PC-3 (cell line): Measurements from ENCODE around the gene DYNLL2. TPM values are rescaled to one million over a fixed set of nuclear protein-coding genes. Genes with fewer than 3 reads are reported as not detected.
"Not testable (repeated sequence)": the region's sequence is repeated elsewhere in the genome, so short reads cannot be mapped to it uniquely, and the experiment has no call there.

ENCODE experiments used
- ATAC-seq: fragments of 200-7000 bp; cut with Tn5 transposase; 2 replicates; pipeline ENCODE4 v1.9.1; 2020; ENCODE audit warnings: mild to moderate bottlenecking, moderate library complexity
- BruUV-seq: library from RNA; stranded (reverse); fragments of 400-500 nt; replicated peaks from 2 replicates; lab custom pipeline; 2021; lab: Mats Ljungman, UMichigan
- CTCF ChIA-PET: fragments of 300-600 bp; sonication (Branson Sonifier 250); formaldehyde crosslinking; loops from one replicate; lab custom pipeline; 2022; ENCODE audit warnings: antibody characterized with exemption; lab: Charles Lee
- POLR2A ChIA-PET: fragments of 300-600 bp; sonication (Branson Sonifier 250); formaldehyde crosslinking; loops from one replicate; lab custom pipeline; 2022; ENCODE audit warnings: antibody characterized with exemption; ENCODE audit not compliant: unreplicated experiment; lab: Charles Lee
- DNase-seq: peaks from one replicate; pipeline ENCODE4 v3.0.0-alpha.2; 2015
- H2AFZ ChIP-seq: fragments of 300-600 bp; sonication (generic); 2 replicates; pipeline ENCODE4 v1.6.0; 2016; ENCODE audit warnings: antibody characterized with exemption, low read length
- H3F3A ChIP-seq: fragments of 300-600 bp; sonication (generic); one replicate; pipeline ENCODE4 v1.6.0; 2017; ENCODE audit warnings: antibody characterized with exemption, low read length, control low read depth, mild to moderate bottlenecking; ENCODE audit not compliant: unreplicated experiment
- H3K27ac ChIP-seq: fragments of 300-600 bp; sonication (generic); 2 replicates; pipeline ENCODE4 v1.5.1; 2016; ENCODE audit warnings: mild to moderate bottlenecking, low read length
- H3K27me3 ChIP-seq: fragments of 300-600 bp; sonication (generic); 2 replicates; pipeline ENCODE4 v1.6.1; 2016; ENCODE audit warnings: low read length, mixed read lengths
- H3K36me3 ChIP-seq: fragments of 300-600 bp; sonication (generic); 2 replicates; pipeline ENCODE4 v1.6.1; 2016; ENCODE audit warnings: low read depth, mixed run types, low read length, mixed read lengths
- H3K4me1 ChIP-seq: fragments of 300-600 bp; sonication (generic); 2 replicates; pipeline ENCODE4 v1.5.1; 2016; ENCODE audit warnings: low read length; ENCODE audit not compliant: insufficient read depth
- H3K4me2 ChIP-seq: fragments of 300-600 bp; sonication (generic); 2 replicates; pipeline ENCODE4 v1.6.0; 2016; ENCODE audit warnings: low read length
- H3K4me3 ChIP-seq: fragments of 300-600 bp; sonication (generic); 2 replicates; pipeline ENCODE4 v1.5.1; 2016; ENCODE audit warnings: mild to moderate bottlenecking, low read length, mixed read lengths
- H3K79me2 ChIP-seq: fragments of 300-600 bp; sonication (generic); 2 replicates; pipeline ENCODE4 v1.6.1; 2017; ENCODE audit warnings: low read length, mixed read lengths
- H3K9ac ChIP-seq: fragments of 300-600 bp; sonication (generic); 2 replicates; pipeline ENCODE4 v1.6.0; 2016; ENCODE audit warnings: mild to moderate bottlenecking, low read length
- H3K9me2 ChIP-seq: fragments of 300-600 bp; sonication (generic); replicated peaks from 2 replicates; pipeline ENCODE4 v1.6.1; 2016; ENCODE audit warnings: mixed run types, low read length, mixed read lengths
- H3K9me3 ChIP-seq: fragments of 300-600 bp; sonication (generic); 2 replicates; pipeline ENCODE4 v1.6.1; 2016; ENCODE audit warnings: low read length, mixed read lengths
- H4K20me1 ChIP-seq: fragments of 300-600 bp; sonication (generic); 2 replicates; pipeline ENCODE4 v1.6.1; 2016; ENCODE audit warnings: low read length, mixed read lengths
- EZH2 ChIP-seq: fragments of 300-600 bp; sonication (generic); IDR thresholded peaks from one replicate; pipeline ENCODE4 v1.6.1; 2017; ENCODE audit warnings: antibody characterized with exemption, mild to moderate bottlenecking, low read length; ENCODE audit not compliant: unreplicated experiment
- EZH2phosphoT487 ChIP-seq: fragments of 300-600 bp; sonication (generic); IDR thresholded peaks from 2 replicates; pipeline ENCODE4 v1.6.1; 2018; ENCODE audit warnings: mild to moderate bottlenecking, antibody characterized with exemption, low read length, borderline replicate concordance
- intact Hi-C: fragments of 100-400 bp; cut with micrococcal nuclease; formaldehyde crosslinking; loops from 2 replicates; pipeline ENCODE4 v1.9.0; 2023
- total RNA-seq: library from RNA; depleted of rRNA; stranded (reverse); fragments of >200 nt; gene quantifications from 2 replicates; pipeline ENCODE4 v1.2.3, GENCODE V29; 2014
- TF ChIP-seq, protein P1 (sequence below): fragments of 300-600 bp; sonication (generic); conservative IDR thresholded peaks from 2 replicates; pipeline ENCODE4 v1.5.1; 2017; ENCODE audit warnings: antibody characterized with exemption, low read depth, mild to moderate bottlenecking, low read length

DYNLL2 gene
- total RNA-seq, 1 experiment from 2014 or later, result 38.0 TPM

DNA sequence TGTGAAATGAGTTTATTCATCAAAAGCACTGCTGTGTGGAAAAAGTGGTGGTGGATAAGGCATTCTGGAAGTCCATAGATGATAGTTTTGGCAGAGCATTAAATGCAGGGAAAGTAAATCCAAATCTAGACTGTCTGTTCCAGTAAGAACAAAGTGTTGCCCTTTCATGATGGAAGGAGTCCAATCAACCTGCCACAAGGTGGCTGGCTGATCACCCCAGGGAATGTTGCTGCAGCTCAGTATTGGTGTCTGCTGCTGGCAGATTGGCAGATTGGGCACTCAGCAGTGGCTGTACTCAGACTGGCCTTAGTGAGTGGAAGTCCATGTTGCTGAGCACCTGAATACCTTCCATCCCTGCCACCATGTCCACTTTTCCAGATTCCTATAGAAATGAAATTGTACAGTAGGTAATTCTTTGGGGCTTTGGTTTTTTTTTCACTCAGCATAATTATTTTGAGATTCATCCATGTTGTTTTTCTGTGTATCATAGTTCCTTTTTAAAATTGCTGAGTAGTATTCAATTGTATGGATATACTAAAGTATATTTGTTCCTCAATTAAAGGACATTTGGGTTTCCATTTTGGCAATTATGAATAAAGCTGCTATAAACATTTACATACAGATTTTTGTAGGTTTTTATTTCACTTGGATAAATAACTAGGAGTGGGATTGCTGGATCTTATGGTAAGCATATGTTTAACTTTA, 14.3 kb downstream of the DYNLL2 start:
- Histone ChIP-seq H3K4me2 (no peak overlapping the region), H3K27ac (no peak overlapping the region), H3K27me3 (no peaks in the 10 kb centered on the region), H3K36me3 (peaks cover 22% of the 10 kb centered on the region; the same call in 1 of the 2 replicates), H3K9me2 (no peaks in the 10 kb centered on the region), H3K4me1 (no peaks in the 10 kb centered on the region), H3K9me3 (no peaks in the 10 kb centered on the region), H3K79me2 (no peaks in the 10 kb centered on the region), H4K20me1 (no peaks in the 10 kb centered on the region), H3K9ac (no peak overlapping the region), H3F3A (no peaks in the 10 kb centered on the region), H2AFZ (no peak overlapping the region), H3K4me3 (no peak overlapping the region)
- DNase-seq (no peak), ATAC-seq (peak; percentile 45)
- TF ChIP-seq EZH2 (no peak), EZH2phosphoT487 (no peak)
- TF ChIP-seq, protein P1, sequence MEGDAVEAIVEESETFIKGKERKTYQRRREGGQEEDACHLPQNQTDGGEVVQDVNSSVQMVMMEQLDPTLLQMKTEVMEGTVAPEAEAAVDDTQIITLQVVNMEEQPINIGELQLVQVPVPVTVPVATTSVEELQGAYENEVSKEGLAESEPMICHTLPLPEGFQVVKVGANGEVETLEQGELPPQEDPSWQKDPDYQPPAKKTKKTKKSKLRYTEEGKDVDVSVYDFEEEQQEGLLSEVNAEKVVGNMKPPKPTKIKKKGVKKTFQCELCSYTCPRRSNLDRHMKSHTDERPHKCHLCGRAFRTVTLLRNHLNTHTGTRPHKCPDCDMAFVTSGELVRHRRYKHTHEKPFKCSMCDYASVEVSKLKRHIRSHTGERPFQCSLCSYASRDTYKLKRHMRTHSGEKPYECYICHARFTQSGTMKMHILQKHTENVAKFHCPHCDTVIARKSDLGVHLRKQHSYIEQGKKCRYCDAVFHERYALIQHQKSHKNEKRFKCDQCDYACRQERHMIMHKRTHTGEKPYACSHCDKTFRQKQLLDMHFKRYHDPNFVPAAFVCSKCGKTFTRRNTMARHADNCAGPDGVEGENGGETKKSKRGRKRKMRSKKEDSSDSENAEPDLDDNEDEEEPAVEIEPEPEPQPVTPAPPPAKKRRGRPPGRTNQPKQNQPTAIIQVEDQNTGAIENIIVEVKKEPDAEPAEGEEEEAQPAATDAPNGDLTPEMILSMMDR, result no peak; the same call in 1 of the 2 replicates
- ChIA-PET CTCF (no interaction called here), POLR2A (no interaction called here)
- intact Hi-C loops, result no loop called here
- no TSS peak for BruUV-seq

DNA sequence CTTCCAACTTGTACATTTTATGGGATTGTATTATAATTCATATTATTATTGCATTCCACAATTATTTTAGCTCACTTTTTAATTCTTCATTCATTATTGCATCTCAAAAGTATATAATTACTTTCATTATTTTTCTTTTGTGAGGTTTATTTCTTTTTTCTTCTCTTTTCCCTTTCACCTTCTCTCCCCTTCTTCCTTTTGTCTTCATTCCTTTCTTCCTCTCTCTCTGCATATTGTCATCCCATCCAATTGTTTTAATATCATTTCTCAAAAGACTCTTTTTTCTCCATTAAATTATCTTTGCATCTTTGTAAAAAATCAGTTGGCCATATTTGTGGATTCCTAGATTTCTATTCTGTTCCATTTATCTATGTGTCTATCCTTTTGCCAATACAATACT, 17.3 kb downstream of the DYNLL2 start:
- intact Hi-C loops, result no loop called here
- Histone ChIP-seq H3K9ac (no peak overlapping the region), H3K9me3 (no peaks in the 10 kb centered on the region), H3K4me2 (no peak overlapping the region), H4K20me1 (no peaks in the 10 kb centered on the region), H3K9me2 (no peaks in the 10 kb centered on the region), H3K4me3 (no peak overlapping the region), H3K79me2 (no peaks in the 10 kb centered on the region), H3K36me3 (no peaks in the 10 kb centered on the region), H2AFZ (no peak overlapping the region), H3K27me3 (no peaks in the 10 kb centered on the region), H3K27ac (no peak overlapping the region), H3F3A (no peaks in the 10 kb centered on the region), H3K4me1 (no peaks in the 10 kb centered on the region)
- POLR2A ChIA-PET, result no interaction called here
- CTCF ChIA-PET, result interaction anchor here (0.6 to 0.7 kb wide), 2 partner anchors 12 to 473 kb away, joined by 3 read pairs; no protein-coding TSS in a partner anchor
- DNase-seq (no peak), ATAC-seq (no peak)
- BruUV-seq, result no TSS peak
- TF ChIP-seq EZH2phosphoT487, result no peak
- TF ChIP-seq EZH2, result no peak
- TF ChIP-seq, protein P1, result no peak

DNA sequence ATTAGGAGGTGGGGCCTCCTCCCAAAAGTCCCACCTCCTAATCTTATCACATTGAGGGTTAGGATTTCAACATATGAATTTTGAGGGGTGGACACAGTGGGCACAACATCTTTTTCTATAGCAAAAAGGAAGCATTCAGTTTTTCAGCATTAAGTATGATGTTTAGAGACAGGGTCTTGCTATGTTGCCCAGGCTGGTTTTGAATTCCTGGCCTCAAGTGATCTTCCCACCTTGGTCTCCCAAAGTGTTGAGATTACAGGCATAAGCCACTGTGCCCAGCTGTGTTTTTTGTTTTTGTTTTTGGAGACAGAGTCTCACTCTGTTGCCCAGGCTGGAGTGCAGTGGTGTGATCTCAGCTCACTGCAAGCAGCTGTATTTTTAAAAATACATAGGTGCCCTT, 18.7 kb downstream of the DYNLL2 start:
- H3K9me3 ChIP-seq, H3K27ac ChIP-seq, H3K4me1 ChIP-seq, intact Hi-C loops, H3K27me3 ChIP-seq, POLR2A ChIA-PET, BruUV-seq, H3K9ac ChIP-seq, CTCF ChIA-PET, H3F3A ChIP-seq, DNase-seq, ATAC-seq, H3K4me3 ChIP-seq, H3K4me2 ChIP-seq, H3K79me2 ChIP-seq, H2AFZ ChIP-seq, H3K36me3 ChIP-seq, H4K20me1 ChIP-seq, H3K9me2 ChIP-seq: not testable (repeated sequence)
